ENCODE measurements around the gene ZNF14.

ZNF14 gene

DNA sequence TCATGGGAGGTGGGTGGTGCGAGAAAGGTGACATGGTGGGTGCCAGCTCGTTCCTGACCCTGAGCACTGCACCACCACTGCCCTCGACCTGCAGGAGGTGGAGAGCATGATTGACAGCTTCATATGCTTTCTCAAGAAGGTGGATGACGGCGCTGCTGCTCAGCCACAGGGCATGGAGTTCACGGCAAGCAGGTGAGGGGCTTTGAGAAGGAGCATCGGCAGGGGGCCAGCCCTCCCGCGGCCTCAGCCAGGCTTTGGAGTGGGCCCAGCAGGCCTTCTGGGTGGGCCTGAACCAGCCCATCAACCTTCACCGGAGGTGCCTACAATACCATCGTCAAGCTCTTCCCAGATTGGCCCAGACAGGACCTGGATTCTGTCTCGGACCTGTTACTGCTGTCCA lies 18.9 kb upstream of the ZNF14 start:
- H3K79me2 ChIP-seq, result no peaks in the 10 kb centered on the region
- H3K4me3 ChIP-seq (ENCODE audit: low read depth, low read length), result no peak overlapping the region
- H3K4me2 ChIP-seq (ENCODE audit: low read length), result no peak overlapping the region
- H3K27me3 ChIP-seq (ENCODE audit: control insufficient read depth, insufficient read depth, low read length), result no peaks in the 10 kb centered on the region
- H3K27ac ChIP-seq, result no peak overlapping the region
- H3K4me1 ChIP-seq, result no peaks in the 10 kb centered on the region
- H3K9me3 ChIP-seq (ENCODE audit: control insufficient read depth, low read length), result no peaks in the 10 kb centered on the region
- no peaks in the 10 kb centered on the region for H3K36me3 ChIP-seq (ENCODE audit: control insufficient read depth, insufficient read depth, low read length)
- no peak overlapping the region for H3K9ac ChIP-seq
- no peak overlapping the region for H2AFZ ChIP-seq
- TF ChIP-seq CTCF (IDR thresholded peaks at IDR 0.05), result no peak

- H3K9me3 ChIP-seq (ENCODE audit: control insufficient read depth, low read length), result no peaks in the 10 kb centered on the region
- H3K27me3 ChIP-seq (ENCODE audit: control insufficient read depth, insufficient read depth, low read length), result no peaks in the 10 kb centered on the region
- no peaks in the 10 kb centered on the region for H3K4me1 ChIP-seq
- TF ChIP-seq CTCF (IDR thresholded peaks at IDR 0.05), result no peak
- no peak overlapping the region for H3K4me3 ChIP-seq (ENCODE audit: low read depth, low read length)
- no peak overlapping the region for H3K9ac ChIP-seq
- H3K4me2 ChIP-seq (ENCODE audit: low read length), result no peak overlapping the region
- H2AFZ ChIP-seq, result no peak overlapping the region
- H3K27ac ChIP-seq, result no peak overlapping the region
- no peaks in the 10 kb centered on the region for H3K36me3 ChIP-seq (ENCODE audit: control insufficient read depth, insufficient read depth, low read length)
- no peaks in the 10 kb centered on the region for H3K79me2 ChIP-seq
Measured at GRCh38 chr19:19750842-19751790, 18.2 kb upstream of the ZNF14 start.

DNA sequence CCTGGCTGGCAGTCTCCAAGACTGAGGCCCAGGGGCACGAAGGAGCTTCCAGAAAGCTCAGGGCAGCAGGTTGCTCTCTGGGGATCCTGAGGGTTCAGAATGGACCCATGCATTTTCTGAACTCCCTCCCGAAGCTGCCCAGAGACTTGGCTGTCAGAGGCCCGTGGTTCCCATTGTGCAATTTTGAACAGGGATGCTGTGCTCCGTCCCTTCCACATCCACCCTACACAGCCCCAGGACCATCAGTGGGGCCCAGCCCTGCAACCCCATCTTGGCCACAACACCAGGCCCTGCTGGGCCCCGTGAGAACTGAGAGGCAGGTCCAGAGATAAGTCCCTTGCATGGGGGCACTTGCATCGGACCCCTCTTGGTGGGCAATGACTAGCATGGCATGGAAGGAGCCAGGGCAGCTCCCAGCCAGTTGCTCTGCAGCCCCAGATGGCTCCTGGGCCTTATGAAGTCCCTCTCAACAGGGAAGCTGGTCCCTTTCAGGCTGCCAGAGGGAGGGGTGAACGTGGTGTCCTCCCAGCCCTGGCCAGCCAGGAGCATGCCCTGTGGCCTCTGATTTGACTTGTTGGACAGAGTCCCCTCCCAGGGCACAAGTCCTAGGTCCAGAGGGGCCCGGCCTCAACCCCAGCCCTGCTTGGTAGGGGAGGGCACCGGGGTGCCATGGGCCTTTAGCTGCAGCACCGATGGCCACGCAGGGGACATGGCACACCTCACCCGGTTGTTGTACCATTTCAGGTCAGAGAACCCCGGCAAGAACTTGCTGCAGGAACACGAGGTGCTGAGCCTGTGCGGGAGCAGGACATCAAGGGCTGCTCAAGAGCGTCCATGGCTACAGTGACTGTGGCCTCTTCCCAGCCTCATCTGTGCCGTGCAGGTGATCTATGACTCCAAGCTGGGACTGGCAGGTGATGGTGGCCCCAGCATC lies 17.3 kb upstream of the ZNF14 start:
- Histone ChIP-seq H3K4me1 (no peaks in the 10 kb centered on the region), H3K9me3 (ENCODE audit: control insufficient read depth, low read length) (no peaks in the 10 kb centered on the region), H3K4me3 (ENCODE audit: low read depth, low read length) (no peak overlapping the region), H2AFZ (no peak overlapping the region), H3K27ac (no peak overlapping the region), H3K9ac (no peak overlapping the region), H3K4me2 (ENCODE audit: low read length) (no peak overlapping the region), H3K36me3 (ENCODE audit: control insufficient read depth, insufficient read depth, low read length) (no peaks in the 10 kb centered on the region), H3K27me3 (ENCODE audit: control insufficient read depth, insufficient read depth, low read length) (no peaks in the 10 kb centered on the region), H3K79me2 (no peaks in the 10 kb centered on the region)
- no peak for TF ChIP-seq CTCF (IDR thresholded peaks at IDR 0.05)

DNA sequence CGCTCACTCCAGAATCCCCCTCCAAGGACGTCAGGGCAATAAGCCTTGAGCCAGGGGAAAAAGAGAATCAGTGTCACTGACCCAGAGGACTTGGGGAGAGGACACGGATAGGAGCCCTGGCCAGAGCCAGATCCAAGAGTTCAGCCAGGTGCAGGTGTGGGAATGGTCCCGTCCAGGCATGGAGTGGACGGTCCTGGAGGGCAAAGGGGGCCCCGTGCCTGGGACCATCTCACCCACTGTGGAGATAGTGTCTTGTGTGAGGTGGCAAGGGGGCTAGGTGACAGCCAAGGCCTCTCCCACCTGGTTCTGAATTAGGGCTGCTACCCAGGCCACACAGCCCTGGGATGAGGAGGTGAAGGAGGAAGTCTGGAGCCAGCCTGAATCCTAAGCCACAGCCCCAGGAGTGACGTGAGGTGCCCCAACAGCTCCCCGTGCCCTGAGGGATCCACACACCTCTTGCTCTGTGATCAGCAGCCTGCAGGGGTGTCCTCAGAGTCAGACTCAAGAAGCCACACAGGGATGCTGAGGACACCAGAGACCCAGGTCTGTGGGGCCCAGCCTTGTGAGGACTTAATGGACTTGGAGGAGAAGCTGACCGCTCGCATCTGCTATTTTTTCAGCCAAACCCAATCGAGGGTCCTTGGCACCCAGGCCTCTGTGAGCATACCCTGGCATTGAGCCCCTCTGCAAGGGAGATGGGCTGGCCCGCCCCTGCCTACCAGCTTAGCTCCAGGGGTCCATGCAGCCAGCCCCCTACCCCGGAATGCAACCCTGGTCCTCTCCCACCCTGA lies 16.4 kb upstream of the ZNF14 start:
- no peaks in the 10 kb centered on the region for H3K4me1 ChIP-seq
- H3K9ac ChIP-seq, result no peak overlapping the region
- no peak for TF ChIP-seq CTCF (IDR thresholded peaks at IDR 0.05)
- H3K27ac ChIP-seq, result no peak overlapping the region
- H3K27me3 ChIP-seq (ENCODE audit: control insufficient read depth, insufficient read depth, low read length), result no peaks in the 10 kb centered on the region
- H2AFZ ChIP-seq, result no peak overlapping the region
- no peak overlapping the region for H3K4me3 ChIP-seq (ENCODE audit: low read depth, low read length)
- H3K79me2 ChIP-seq, result no peaks in the 10 kb centered on the region
- no peaks in the 10 kb centered on the region for H3K9me3 ChIP-seq (ENCODE audit: control insufficient read depth, low read length)
- H3K36me3 ChIP-seq (ENCODE audit: control insufficient read depth, insufficient read depth, low read length), result no peaks in the 10 kb centered on the region
- H3K4me2 ChIP-seq (ENCODE audit: low read length), result no peak overlapping the region

Data from parathyroid adenoma (tissue), 2 donors.